HG02970 (cell line): ENCODE results near the gene STK32A.

Experiments used
- ATAC-seq: cut with Tn5 transposase; IDR thresholded peaks from one replicate; pipeline ENCODE4 v1.9.1; 2021; ENCODE audit warnings: mild to moderate bottlenecking, moderate library complexity, moderate number of reproducible peaks; ENCODE audit not compliant: unreplicated experiment, low FRiP score

Gene STK32A

GRCh38 chr5:147384346-147385193, 149.7 kb downstream of the STK32A start:
- no peak for ATAC-seq

GRCh38 chr5:147387109-147387508, 152.3 kb downstream of the STK32A start:
- no peak for ATAC-seq

GRCh38 chr5:147388184-147389108, 153.6 kb downstream of the STK32A start:
- ATAC-seq, result no peak

- no peak for ATAC-seq
These were observed 155.9 kb downstream of the STK32A start for GRCh38 chr5:147390654-147391225.

- peak; percentile 76 for ATAC-seq
These were observed 157.0 kb downstream of the STK32A start for GRCh38 chr5:147391781-147392180.

- ATAC-seq, result no peak
These were observed 159.2 kb downstream of the STK32A start for GRCh38 chr5:147393874-147394672.

GRCh38 chr5:147396070-147396823, 161.4 kb downstream of the STK32A start:
- no peak for ATAC-seq

GRCh38 chr5:147397616-147398015, 162.8 kb downstream of the STK32A start:
- ATAC-seq, result no peak

- no peak for ATAC-seq
These were observed 164.0 kb downstream of the STK32A start for GRCh38 chr5:147398860-147399259.

GRCh38 chr5:147400126-147400809, 165.4 kb downstream of the STK32A start:
- no peak for ATAC-seq

- no peak for ATAC-seq
These were observed 166.1 kb downstream of the STK32A start for GRCh38 chr5:147400881-147401280.

- peak; percentile 94 for ATAC-seq
These were observed 169.1 kb downstream of the STK32A start for GRCh38 chr5:147403651-147404640.

- peak; percentile 24 for ATAC-seq
These were observed 169.9 kb downstream of the STK32A start for GRCh38 chr5:147404706-147405105.

GRCh38 chr5:147406636-147407035, 171.8 kb downstream of the STK32A start:
- ATAC-seq, result no peak

- ATAC-seq, result no peak
These were observed 172.4 kb downstream of the STK32A start for GRCh38 chr5:147407094-147407681.

- no peak for ATAC-seq
These were observed 174.2 kb downstream of the STK32A start for GRCh38 chr5:147408980-147409379.
